Natural killer cell (primary cell): Measurements from ENCODE around the gene DIP2C. TPM values are rescaled to one million over a fixed set of nuclear protein-coding genes. Genes with fewer than 3 reads are reported as not detected.
"Not testable (repeated sequence)": the region's sequence is repeated elsewhere in the genome, so short reads cannot be mapped to it uniquely, and the experiment has no call there.

Experiments
- ATAC-seq, 3 donors: fragments of 150-1000 bp in 2 of 3; fragments of 200-7000 bp in 1 of 3; cut with Tn5 transposase; 1 replicate in 1 of 3; 2 replicates in 2 of 3; pipeline ENCODE4 v1.10.0; 2021; ENCODE audit warnings: mild to moderate bottlenecking in 2 of 3, moderate library complexity in 2 of 3
- DNase-seq, 2 donors: peaks; one replicate each; pipeline versions ENCODE4 v3.0.0 to v3.0.0-alpha.2; 2013 to 2021; ENCODE audit warnings: mixed read lengths in 1 of 2
- H3K27ac ChIP-seq: one replicate; pipeline ENCODE4 v1.5.1; 2013; ENCODE audit warnings: mild to moderate bottlenecking, low read length
- H3K27me3 ChIP-seq: one replicate; pipeline ENCODE4 v1.6.1; 2013; ENCODE audit warnings: low read length; ENCODE audit not compliant: control insufficient read depth, insufficient read depth
- H3K36me3 ChIP-seq: one replicate; pipeline ENCODE4 v1.6.1; 2013; ENCODE audit warnings: low read length; ENCODE audit not compliant: control insufficient read depth, insufficient read depth
- H3K4me1 ChIP-seq: one replicate; pipeline ENCODE4 v1.6.1; 2013; ENCODE audit warnings: low read length; ENCODE audit not compliant: control insufficient read depth, insufficient read depth
- H3K4me3 ChIP-seq: one replicate; pipeline ENCODE4 v1.5.1; 2013; ENCODE audit warnings: low read length
- H3K9me3 ChIP-seq: one replicate; pipeline ENCODE4 v1.6.1; 2013; ENCODE audit warnings: low read length; ENCODE audit not compliant: control insufficient read depth, insufficient read depth
- H3K27ac Mint-ChIP-seq, 2 donors: one replicate each; pipeline ENCODE4 v1.8.0; 2022; ENCODE audit warnings: mild to moderate bottlenecking in 2 of 2, mixed read lengths in 2 of 2, moderate library complexity in 1 of 2
- H3K27me3 Mint-ChIP-seq, 2 donors: one replicate each; pipeline ENCODE4 v1.8.0; 2022; ENCODE audit warnings: low read depth in 2 of 2, mixed read lengths in 2 of 2
- H3K36me3 Mint-ChIP-seq: one replicate; pipeline ENCODE4 v1.8.0; 2022; ENCODE audit warnings: mixed read lengths
- H3K4me1 Mint-ChIP-seq, 2 donors: one replicate each; pipeline ENCODE4 v1.8.0; 2022; ENCODE audit warnings: mixed read lengths in 2 of 2
- H3K4me3 Mint-ChIP-seq: one replicate; pipeline ENCODE4 v1.8.0; 2022; ENCODE audit warnings: mild to moderate bottlenecking, moderate library complexity, mixed read lengths
- H3K9me3 Mint-ChIP-seq, 2 donors: one replicate each; pipeline ENCODE4 v1.8.0; 2022; ENCODE audit warnings: mixed read lengths in 2 of 2
- WGBS: methylation state at CpG from one replicate; pipeline ENCODE4 v1.1.7; 2013; ENCODE audit warnings: missing lambda C conversion rate; ENCODE audit not compliant: insufficient coverage; 5-methylcytosine and 5-hydroxymethylcytosine counted together
- intact Hi-C: fragments of 100-400 bp; cut with micrococcal nuclease; formaldehyde crosslinking; loops from one replicate; pipeline ENCODE4 v1.14.2; 2022
- total RNA-seq, 4 donors: library from RNA; stranded (reverse); fragments of 120-200 nt in 1 of 4; gene quantifications; one replicate each; pipeline versions ENCODE4 v1.2.3 to v1.2.4, GENCODE V29; 2013 to 2022
- TF ChIP-seq, protein P1 (sequence below): fragments of 200-600 bp; IDR thresholded peaks from one replicate; pipeline ENCODE4 v1.8.0; 2022; ENCODE audit warnings: antibody characterized with exemption

Gene DIP2C
- total RNA-seq, 3 donors from 2014 or later (not counting 1 experiment from before 2014, with no cell fraction given), result 1.5 to 5.8 (median 3.8) TPM

DNA sequence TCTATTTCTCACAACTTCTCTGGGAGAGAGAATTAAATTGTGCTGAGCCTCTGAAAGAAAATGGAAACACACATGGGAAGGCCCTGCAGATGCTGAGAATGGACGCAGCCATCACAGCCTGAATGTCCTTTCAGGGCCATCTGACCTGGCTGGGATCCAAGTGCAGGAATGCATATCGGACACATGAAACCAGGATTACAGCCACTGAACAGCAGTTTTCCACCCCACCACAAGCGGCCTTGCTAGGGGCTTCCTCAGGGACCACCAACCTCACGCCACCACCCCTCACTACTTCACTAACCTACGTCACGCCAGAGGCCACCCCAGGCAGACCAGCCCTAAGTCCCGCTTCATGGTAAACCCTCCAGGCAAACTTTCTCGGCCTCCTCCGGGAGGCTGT, 103.3 kb downstream of the DIP2C start:
- no peak for ATAC-seq
- Mint-ChIP-seq H3K4me3 (no peak overlapping the region), H3K9me3 (peaks cover 0 to 2% of the 10 kb centered on the region in 2 donors), H3K27ac (peak overlapping the region in 1 of 2 donors; percentile 17), H3K27me3 (peaks cover 4 to 22% of the 10 kb centered on the region in 2 donors), H3K4me1 (no peaks in the 10 kb centered on the region), H3K36me3 (no peaks in the 10 kb centered on the region)
- TF ChIP-seq, protein P1, sequence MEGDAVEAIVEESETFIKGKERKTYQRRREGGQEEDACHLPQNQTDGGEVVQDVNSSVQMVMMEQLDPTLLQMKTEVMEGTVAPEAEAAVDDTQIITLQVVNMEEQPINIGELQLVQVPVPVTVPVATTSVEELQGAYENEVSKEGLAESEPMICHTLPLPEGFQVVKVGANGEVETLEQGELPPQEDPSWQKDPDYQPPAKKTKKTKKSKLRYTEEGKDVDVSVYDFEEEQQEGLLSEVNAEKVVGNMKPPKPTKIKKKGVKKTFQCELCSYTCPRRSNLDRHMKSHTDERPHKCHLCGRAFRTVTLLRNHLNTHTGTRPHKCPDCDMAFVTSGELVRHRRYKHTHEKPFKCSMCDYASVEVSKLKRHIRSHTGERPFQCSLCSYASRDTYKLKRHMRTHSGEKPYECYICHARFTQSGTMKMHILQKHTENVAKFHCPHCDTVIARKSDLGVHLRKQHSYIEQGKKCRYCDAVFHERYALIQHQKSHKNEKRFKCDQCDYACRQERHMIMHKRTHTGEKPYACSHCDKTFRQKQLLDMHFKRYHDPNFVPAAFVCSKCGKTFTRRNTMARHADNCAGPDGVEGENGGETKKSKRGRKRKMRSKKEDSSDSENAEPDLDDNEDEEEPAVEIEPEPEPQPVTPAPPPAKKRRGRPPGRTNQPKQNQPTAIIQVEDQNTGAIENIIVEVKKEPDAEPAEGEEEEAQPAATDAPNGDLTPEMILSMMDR, result no peak
- Histone ChIP-seq H3K4me3 (no peak overlapping the region), H3K9me3 (no peaks in the 10 kb centered on the region), H3K4me1 (no peaks in the 10 kb centered on the region), H3K36me3 (no peaks in the 10 kb centered on the region), H3K27ac (no peak overlapping the region), H3K27me3 (no peaks in the 10 kb centered on the region)
- 93% methylated on average over 9 of the region's 9 CpGs for WGBS
- intact Hi-C loops, result no loop called here
- DNase-seq, result no peak

DNA sequence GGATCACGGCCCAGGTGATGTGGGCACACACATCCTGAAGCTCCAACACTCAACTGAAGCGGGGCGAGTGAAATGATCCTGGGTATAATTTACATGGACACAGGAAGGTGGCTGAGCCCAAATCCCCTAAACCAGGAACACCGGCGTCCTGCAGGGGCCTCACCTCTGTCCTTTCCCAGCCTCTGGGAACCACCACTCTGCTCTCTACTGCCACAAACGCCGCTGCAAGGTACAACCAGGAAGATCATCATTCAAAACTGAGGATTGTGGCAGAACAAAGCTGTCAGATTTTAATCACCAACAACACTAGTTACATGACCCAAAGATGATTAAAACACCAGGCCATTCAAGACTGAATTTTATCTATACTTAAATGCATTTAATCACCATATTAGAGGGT, 104.0 kb downstream of the DIP2C start:
- H3K27ac ChIP-seq, result no peak overlapping the region
- H3K36me3 ChIP-seq, result no peaks in the 10 kb centered on the region
- no peak for DNase-seq
- peaks cover 4 to 16% of the 10 kb centered on the region in 2 donors for H3K27me3 Mint-ChIP-seq
- no peaks in the 10 kb centered on the region for H3K27me3 ChIP-seq
- WGBS, result 87% methylated on average over 7 of the region's 7 CpGs
- intact Hi-C loops, result no loop called here
- H3K4me1 ChIP-seq, result no peaks in the 10 kb centered on the region
- no peaks in the 10 kb centered on the region for H3K4me1 Mint-ChIP-seq
- peaks cover 0 to 2% of the 10 kb centered on the region in 2 donors for H3K9me3 Mint-ChIP-seq
- H3K9me3 ChIP-seq, result no peaks in the 10 kb centered on the region
- H3K27ac Mint-ChIP-seq, result no peak overlapping the region
- no peak overlapping the region for H3K4me3 Mint-ChIP-seq
- TF ChIP-seq, protein P1, result no peak
- no peaks in the 10 kb centered on the region for H3K36me3 Mint-ChIP-seq
- no peak for ATAC-seq
- H3K4me3 ChIP-seq, result no peak overlapping the region

DNA sequence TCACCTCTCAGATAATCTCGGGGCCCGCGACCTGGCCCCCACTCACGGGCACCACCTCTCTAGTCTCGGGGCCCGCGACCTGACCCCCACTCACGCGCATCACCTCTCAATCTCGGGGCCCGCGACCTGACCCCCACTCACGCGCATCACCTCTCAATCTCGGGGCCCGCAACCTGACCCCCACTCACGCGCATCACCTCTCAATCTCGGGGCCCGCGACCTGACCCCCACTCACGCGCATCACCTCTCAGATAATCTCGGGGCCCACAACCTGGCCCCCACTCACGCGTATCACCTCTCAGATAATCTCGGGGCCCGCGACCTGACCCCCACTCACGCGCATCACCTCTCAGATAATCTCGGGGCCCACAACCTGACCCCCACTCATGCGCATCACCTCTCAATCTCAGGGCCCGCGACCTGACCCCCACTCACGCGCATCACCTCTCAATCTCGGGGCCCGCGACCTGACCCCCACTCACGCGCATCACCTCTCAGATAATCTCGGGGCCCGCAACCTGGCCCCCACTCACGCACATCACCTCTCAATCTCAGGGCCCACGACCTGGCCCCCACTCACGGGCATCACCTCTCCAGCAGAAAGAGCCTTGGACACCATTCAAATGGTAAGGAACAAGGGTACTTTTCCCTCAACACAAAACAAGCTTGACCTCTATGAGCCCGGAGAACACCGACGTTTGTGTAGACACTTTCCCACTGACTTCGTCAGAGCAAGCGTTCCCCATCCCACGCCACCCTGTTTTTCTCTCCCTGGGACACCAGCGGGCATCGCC, 104.8 kb downstream of the DIP2C start:
- H3K9me3 ChIP-seq, H3K36me3 ChIP-seq, H3K9me3 Mint-ChIP-seq, H3K27ac Mint-ChIP-seq, H3K4me3 ChIP-seq, H3K27me3 ChIP-seq, DNase-seq, intact Hi-C loops, H3K27ac ChIP-seq, ATAC-seq, H3K4me1 Mint-ChIP-seq, H3K36me3 Mint-ChIP-seq, H3K4me3 Mint-ChIP-seq, H3K27me3 Mint-ChIP-seq, H3K4me1 ChIP-seq: not testable (repeated sequence)
- 97% methylated on average over 46 of the region's 55 CpGs for WGBS

DNA sequence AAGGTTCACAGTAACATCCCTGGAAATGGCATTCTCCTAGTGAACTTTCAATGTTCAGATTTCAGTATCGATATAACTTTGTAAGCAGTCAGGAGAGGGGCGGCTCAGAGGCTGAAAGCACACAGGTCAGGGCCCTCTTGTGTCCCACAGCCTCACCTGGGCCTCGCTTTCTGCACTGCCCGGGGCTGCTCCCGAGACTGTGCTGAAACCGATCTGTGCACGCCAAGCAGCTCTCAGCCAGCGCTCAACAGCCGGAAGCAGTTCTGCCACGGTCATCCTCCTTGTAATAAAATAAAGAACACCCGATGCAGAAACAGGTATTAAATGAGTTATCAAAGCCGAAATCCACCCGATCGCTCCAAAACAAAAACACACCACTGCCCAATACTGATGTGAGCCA, 106.0 kb downstream of the DIP2C start:
- peaks cover 0 to 2% of the 10 kb centered on the region in 2 donors for H3K9me3 Mint-ChIP-seq
- H3K4me1 Mint-ChIP-seq, result no peaks in the 10 kb centered on the region
- DNase-seq (no peak), ATAC-seq (no peak)
- intact Hi-C loops, result no loop called here
- Histone ChIP-seq H3K4me3 (no peak overlapping the region), H3K27me3 (no peaks in the 10 kb centered on the region), H3K36me3 (no peaks in the 10 kb centered on the region), H3K4me1 (no peaks in the 10 kb centered on the region), H3K27ac (no peak overlapping the region), H3K9me3 (no peaks in the 10 kb centered on the region)
- H3K4me3 Mint-ChIP-seq, result no peak overlapping the region
- 89% methylated on average over 14 of the region's 14 CpGs for WGBS
- H3K27me3 Mint-ChIP-seq, result peaks cover 0 to 4% of the 10 kb centered on the region in 2 donors
- H3K36me3 Mint-ChIP-seq, result no peaks in the 10 kb centered on the region
- no peak overlapping the region for H3K27ac Mint-ChIP-seq
- TF ChIP-seq, protein P1, result no peak
